PC-9 (cell line): ENCODE results near the gene SCAF4.

ENCODE experiments used
- EZH2 ChIP-seq: fragments of 200-600 bp; sonication (generic); IDR thresholded peaks from 2 replicates; pipeline ENCODE4 v1.8.0; 2017; ENCODE audit warnings: antibody characterized with exemption, low read depth
- TF ChIP-seq, protein P1 (sequence below): fragments of 200-600 bp; sonication (generic); conservative IDR thresholded peaks from 2 replicates; pipeline ENCODE4 v1.6.1; 2017; ENCODE audit warnings: mixed run types, antibody characterized with exemption, mild to moderate bottlenecking, moderate library complexity

DNA sequence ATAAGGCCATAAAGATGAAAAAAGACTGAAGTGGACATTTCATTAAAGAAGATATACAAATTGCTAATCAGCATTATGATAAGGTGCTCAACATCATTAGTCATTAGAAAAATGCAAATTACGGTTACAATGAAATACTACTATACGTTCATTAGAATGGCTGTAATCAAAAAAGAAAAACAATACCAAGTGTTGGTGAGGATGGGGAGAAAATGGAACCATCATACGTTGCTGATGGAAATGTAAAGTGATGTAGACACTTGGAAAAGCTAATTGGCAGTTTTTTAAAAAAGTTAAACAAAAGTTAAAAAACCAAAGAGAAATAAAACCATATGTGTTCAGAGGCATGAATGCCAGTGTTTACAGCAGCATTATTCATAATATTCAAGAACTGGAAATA lies 81.0 kb downstream of the SCAF4 start:
- TF ChIP-seq, protein P1, sequence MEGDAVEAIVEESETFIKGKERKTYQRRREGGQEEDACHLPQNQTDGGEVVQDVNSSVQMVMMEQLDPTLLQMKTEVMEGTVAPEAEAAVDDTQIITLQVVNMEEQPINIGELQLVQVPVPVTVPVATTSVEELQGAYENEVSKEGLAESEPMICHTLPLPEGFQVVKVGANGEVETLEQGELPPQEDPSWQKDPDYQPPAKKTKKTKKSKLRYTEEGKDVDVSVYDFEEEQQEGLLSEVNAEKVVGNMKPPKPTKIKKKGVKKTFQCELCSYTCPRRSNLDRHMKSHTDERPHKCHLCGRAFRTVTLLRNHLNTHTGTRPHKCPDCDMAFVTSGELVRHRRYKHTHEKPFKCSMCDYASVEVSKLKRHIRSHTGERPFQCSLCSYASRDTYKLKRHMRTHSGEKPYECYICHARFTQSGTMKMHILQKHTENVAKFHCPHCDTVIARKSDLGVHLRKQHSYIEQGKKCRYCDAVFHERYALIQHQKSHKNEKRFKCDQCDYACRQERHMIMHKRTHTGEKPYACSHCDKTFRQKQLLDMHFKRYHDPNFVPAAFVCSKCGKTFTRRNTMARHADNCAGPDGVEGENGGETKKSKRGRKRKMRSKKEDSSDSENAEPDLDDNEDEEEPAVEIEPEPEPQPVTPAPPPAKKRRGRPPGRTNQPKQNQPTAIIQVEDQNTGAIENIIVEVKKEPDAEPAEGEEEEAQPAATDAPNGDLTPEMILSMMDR, result no peak
- TF ChIP-seq EZH2, result no peak
